ENCODE measurements around the gene GDF11.
"Not testable (repeated sequence)": the region's sequence is repeated elsewhere in the genome, so short reads cannot be mapped to it uniquely, and the experiment has no call there.

Gene GDF11

GRCh38 chr12:55741931-55742680 lies 816 bp upstream of the GDF11 start:
- H3K4me3 Mint-ChIP-seq: peak overlapping the region; percentile 87
- H3K4me1 Mint-ChIP-seq: peaks cover 54% of the 10 kb centered on the region

GRCh38 chr12:55743406-55744339 lies 751 bp downstream of the GDF11 start:
- Mint-ChIP-seq H3K27ac (peak overlapping the region; percentile 52), H3K4me1 (peaks cover 39% of the 10 kb centered on the region), H3K4me3 (peak overlapping the region; percentile 90), H3K27me3 (no peaks in the 10 kb centered on the region), H3K36me3 (no peaks in the 10 kb centered on the region), H3K9me3 (no peaks in the 10 kb centered on the region)

More at GRCh38 chr12:55741931-55742680, 816 bp upstream of the GDF11 start:
- no peaks in the 10 kb centered on the region for H3K36me3 Mint-ChIP-seq
- no peaks in the 10 kb centered on the region for H3K9me3 Mint-ChIP-seq
- H3K27me3 Mint-ChIP-seq: no peaks in the 10 kb centered on the region
- H3K27ac Mint-ChIP-seq: peak overlapping the region; percentile 39

- H3K4me1 Mint-ChIP-seq: peaks cover 36% of the 10 kb centered on the region
- peaks cover 3% of the 10 kb centered on the region for H3K36me3 Mint-ChIP-seq
- H3K27ac Mint-ChIP-seq: peak overlapping the region; percentile 52
- no peaks in the 10 kb centered on the region for H3K9me3 Mint-ChIP-seq
- H3K27me3 Mint-ChIP-seq: no peaks in the 10 kb centered on the region
- H3K4me3 Mint-ChIP-seq: peak overlapping the region; percentile 90
Measured at GRCh38 chr12:55744340-55745030, 1.6 kb downstream of the GDF11 start.

GRCh38 chr12:55745361-55746173 lies 2.6 kb downstream of the GDF11 start:
- Mint-ChIP-seq H3K36me3 (peaks cover 3% of the 10 kb centered on the region), H3K4me1 (peaks cover 36% of the 10 kb centered on the region), H3K9me3 (no peaks in the 10 kb centered on the region), H3K4me3 (peak overlapping the region; percentile 23), H3K27me3 (no peaks in the 10 kb centered on the region), H3K27ac (peak overlapping the region; percentile 10)

GRCh38 chr12:55746174-55746912 lies 3.4 kb downstream of the GDF11 start:
- peaks cover 3% of the 10 kb centered on the region for H3K36me3 Mint-ChIP-seq
- no peaks in the 10 kb centered on the region for H3K27me3 Mint-ChIP-seq
- H3K27ac Mint-ChIP-seq: peak overlapping the region; percentile 41
- H3K9me3 Mint-ChIP-seq: no peaks in the 10 kb centered on the region
- H3K4me3 Mint-ChIP-seq: no peak overlapping the region
- H3K4me1 Mint-ChIP-seq: peaks cover 36% of the 10 kb centered on the region

GRCh38 chr12:55746913-55747231 lies 4.0 kb downstream of the GDF11 start:
- peaks cover 34% of the 10 kb centered on the region for H3K4me1 Mint-ChIP-seq
- no peak overlapping the region for H3K4me3 Mint-ChIP-seq
- peaks cover 3% of the 10 kb centered on the region for H3K36me3 Mint-ChIP-seq
- no peaks in the 10 kb centered on the region for H3K27me3 Mint-ChIP-seq
- no peak overlapping the region for H3K27ac Mint-ChIP-seq
- no peaks in the 10 kb centered on the region for H3K9me3 Mint-ChIP-seq

- peak overlapping the region; percentile 56 for H3K27ac Mint-ChIP-seq
- H3K36me3 Mint-ChIP-seq: peaks cover 3% of the 10 kb centered on the region
- H3K4me3 Mint-ChIP-seq: no peak overlapping the region
- no peaks in the 10 kb centered on the region for H3K9me3 Mint-ChIP-seq
- H3K27me3 Mint-ChIP-seq: no peaks in the 10 kb centered on the region
- peaks cover 23% of the 10 kb centered on the region for H3K4me1 Mint-ChIP-seq
Measured at GRCh38 chr12:55748230-55748993, 5.5 kb downstream of the GDF11 start.

GRCh38 chr12:55755246-55755645 lies 12.3 kb downstream of the GDF11 start:
- Mint-ChIP-seq H3K4me1 (peaks cover 15% of the 10 kb centered on the region), H3K36me3 (peaks cover 7% of the 10 kb centered on the region), H3K27me3 (no peaks in the 10 kb centered on the region), H3K9me3 (no peaks in the 10 kb centered on the region), H3K4me3 (no peak overlapping the region), H3K27ac (peak overlapping the region; percentile 82)

- H3K9me3 Mint-ChIP-seq: no peaks in the 10 kb centered on the region
- H3K27ac Mint-ChIP-seq: peak overlapping the region; percentile 47
- H3K27me3 Mint-ChIP-seq: no peaks in the 10 kb centered on the region
- peaks cover 12% of the 10 kb centered on the region for H3K36me3 Mint-ChIP-seq
- no peak overlapping the region for H3K4me3 Mint-ChIP-seq
- H3K4me1 Mint-ChIP-seq: peaks cover 23% of the 10 kb centered on the region
Measured at GRCh38 chr12:55757701-55758100, 14.8 kb downstream of the GDF11 start.

GRCh38 chr12:55758575-55758974 lies 15.7 kb downstream of the GDF11 start:
- H3K27me3 Mint-ChIP-seq, H3K27ac Mint-ChIP-seq, H3K9me3 Mint-ChIP-seq, H3K4me3 Mint-ChIP-seq: not testable (repeated sequence)
- Mint-ChIP-seq H3K4me1 (peaks cover 23% of the 10 kb centered on the region), H3K36me3 (peaks cover 12% of the 10 kb centered on the region)

- Mint-ChIP-seq H3K27ac (peak overlapping the region; percentile 80), H3K4me3 (no peak overlapping the region), H3K36me3 (peaks cover 14% of the 10 kb centered on the region)
Measured at GRCh38 chr12:55760663-55761062, 17.7 kb downstream of the GDF11 start.

GRCh38 chr12:55762646-55763045 lies 19.7 kb downstream of the GDF11 start:
- H3K27me3 Mint-ChIP-seq: no peaks in the 10 kb centered on the region
- peaks cover 20% of the 10 kb centered on the region for H3K4me1 Mint-ChIP-seq
- H3K4me3 Mint-ChIP-seq: no peak overlapping the region
- H3K27ac Mint-ChIP-seq: no peak overlapping the region
- peaks cover 10% of the 10 kb centered on the region for H3K36me3 Mint-ChIP-seq
- H3K9me3 Mint-ChIP-seq: no peaks in the 10 kb centered on the region

More at GRCh38 chr12:55760663-55761062, 17.7 kb downstream of the GDF11 start:
- Mint-ChIP-seq H3K27me3 (no peaks in the 10 kb centered on the region), H3K4me1 (peaks cover 22% of the 10 kb centered on the region), H3K9me3 (no peaks in the 10 kb centered on the region)

- Mint-ChIP-seq H3K36me3 (peaks cover 9% of the 10 kb centered on the region), H3K9me3 (no peaks in the 10 kb centered on the region), H3K4me3 (no peak overlapping the region), H3K4me1 (peaks cover 21% of the 10 kb centered on the region), H3K27ac (no peak overlapping the region), H3K27me3 (no peaks in the 10 kb centered on the region)
Measured at GRCh38 chr12:55765736-55766290, 22.9 kb downstream of the GDF11 start.

Data from activated naive CD4-positive, alpha-beta T cell treated with anti-CD3 and anti-CD28 coated beads, Interleukin-2, amount 50 U/mL, for 24 hours (primary cell).